Breast epithelium (tissue), 4 donors: ENCODE data around the gene SSH2. TPM values are rescaled to one million over a fixed set of nuclear protein-coding genes. Genes with fewer than 3 reads are reported as not detected.

Experiments used
- DNase-seq, 2 donors: peaks; one replicate each; pipeline ENCODE4 v3.0.0-alpha.2; 2019; ENCODE audit warnings: low spot score in 2 of 2
- H3K27ac ChIP-seq, 2 donors: fragments of 200-600 bp; sonication (generic) in 1 of 2; one replicate each; pipeline ENCODE4 v1.5.1; 2016 to 2019; ENCODE audit warnings: mild to moderate bottlenecking in 1 of 2
- H3K27me3 ChIP-seq, 2 donors: fragments of 200-600 bp; sonication (generic) in 1 of 2; one replicate each; pipeline versions ENCODE4 v1.5.1 to v1.6.0; 2017 to 2019; ENCODE audit warnings: control low read depth in 1 of 2, mild to moderate bottlenecking in 1 of 2
- H3K36me3 ChIP-seq: fragments of 200-600 bp; one replicate; pipeline ENCODE4 v1.5.1; 2019
- H3K4me1 ChIP-seq, 2 donors: fragments of 200-600 bp; sonication (generic); one replicate each; pipeline ENCODE4 v1.5.1; 2016 to 2019; ENCODE audit warnings: control low read depth in 1 of 2
- H3K4me3 ChIP-seq, 3 donors: fragments of 200-600 bp; sonication (generic); 1 replicate in 2 of 3; 2 replicates in 1 of 3; pipeline ENCODE4 v1.5.1; 2016 to 2019; ENCODE audit warnings: mild to moderate bottlenecking in 3 of 3, moderate library complexity in 2 of 3
- H3K9me3 ChIP-seq, 2 donors: fragments of 200-600 bp; sonication (generic) in 1 of 2; one replicate each; pipeline ENCODE4 v1.5.1; 2016 to 2019; ENCODE audit warnings: control low read depth in 1 of 2
- POLR2A ChIP-seq: fragments of 450-650 bp; IDR thresholded peaks from one replicate; pipeline ENCODE4 v1.6.1; 2016; ENCODE audit warnings: antibody characterized with exemption, mild to moderate bottlenecking, moderate library complexity
- POLR2AphosphoS5 ChIP-seq, 3 donors: sonication (generic); formaldehyde crosslinking; IDR thresholded peaks; one replicate each; pipeline ENCODE4 v1.6.1; 2017; ENCODE audit warnings: antibody characterized with exemption in 3 of 3
- intact Hi-C: fragments of 100-400 bp; cut with DNase I; formaldehyde crosslinking; loops from one replicate; pipeline ENCODE4 v1.15.1; 2023; ENCODE audit warnings: low total_unique reads
- total RNA-seq, 3 donors: library from RNA; depleted of rRNA; stranded (reverse); fragments of >200 nt; gene quantifications; one replicate each; pipeline ENCODE4 v1.1.0, GENCODE V29; 2016
- TF ChIP-seq, protein P1 (sequence below), 3 donors: fragments of 450-650 bp; IDR thresholded peaks; one replicate each; pipeline ENCODE4 v1.5.1; 2016 to 2017; ENCODE audit warnings: antibody characterized with exemption in 3 of 3, mild to moderate bottlenecking in 3 of 3, moderate library complexity in 3 of 3

SSH2 gene
- total RNA-seq, 3 donors from 2014 or later, result 23.0 to 64.2 (median 25.9) TPM

GRCh38 chr17:29802246-29802645, 127.8 kb downstream of the SSH2 start:
- Histone ChIP-seq H3K4me1 (no peaks in the 10 kb centered on the region), H3K36me3 (no peaks in the 10 kb centered on the region), H3K9me3 (no peaks in the 10 kb centered on the region), H3K27ac (no peak overlapping the region), H3K27me3 (no peaks in the 10 kb centered on the region), H3K4me3 (no peak overlapping the region)
- intact Hi-C loops, result no loop called here
- no peak for DNase-seq
- TF ChIP-seq POLR2A, result no peak
- TF ChIP-seq POLR2AphosphoS5 (IDR thresholded peaks at IDR 0.05), result no peak
- TF ChIP-seq, protein P1, sequence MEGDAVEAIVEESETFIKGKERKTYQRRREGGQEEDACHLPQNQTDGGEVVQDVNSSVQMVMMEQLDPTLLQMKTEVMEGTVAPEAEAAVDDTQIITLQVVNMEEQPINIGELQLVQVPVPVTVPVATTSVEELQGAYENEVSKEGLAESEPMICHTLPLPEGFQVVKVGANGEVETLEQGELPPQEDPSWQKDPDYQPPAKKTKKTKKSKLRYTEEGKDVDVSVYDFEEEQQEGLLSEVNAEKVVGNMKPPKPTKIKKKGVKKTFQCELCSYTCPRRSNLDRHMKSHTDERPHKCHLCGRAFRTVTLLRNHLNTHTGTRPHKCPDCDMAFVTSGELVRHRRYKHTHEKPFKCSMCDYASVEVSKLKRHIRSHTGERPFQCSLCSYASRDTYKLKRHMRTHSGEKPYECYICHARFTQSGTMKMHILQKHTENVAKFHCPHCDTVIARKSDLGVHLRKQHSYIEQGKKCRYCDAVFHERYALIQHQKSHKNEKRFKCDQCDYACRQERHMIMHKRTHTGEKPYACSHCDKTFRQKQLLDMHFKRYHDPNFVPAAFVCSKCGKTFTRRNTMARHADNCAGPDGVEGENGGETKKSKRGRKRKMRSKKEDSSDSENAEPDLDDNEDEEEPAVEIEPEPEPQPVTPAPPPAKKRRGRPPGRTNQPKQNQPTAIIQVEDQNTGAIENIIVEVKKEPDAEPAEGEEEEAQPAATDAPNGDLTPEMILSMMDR (IDR thresholded peaks at IDR 0.05), result no peak

DNA sequence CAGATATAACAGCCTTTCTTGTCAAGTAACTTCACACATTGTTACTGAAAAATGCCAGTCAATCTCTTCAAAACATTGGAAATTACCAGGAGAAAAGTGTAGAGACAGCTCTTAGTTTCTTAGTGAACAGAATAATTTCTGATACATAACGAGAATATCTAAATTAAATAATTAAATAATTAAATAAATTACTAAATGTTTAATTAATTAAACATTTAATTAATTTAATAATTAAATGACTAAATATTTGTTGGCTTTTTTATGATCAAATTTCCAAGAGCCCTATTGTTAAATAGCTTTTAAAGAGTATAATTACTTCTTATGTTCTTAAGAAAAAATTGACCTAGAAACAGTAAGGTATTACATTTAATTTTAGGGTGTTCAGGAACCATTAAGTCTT, 129.6 kb downstream of the SSH2 start:
- Histone ChIP-seq H3K27ac (no peak overlapping the region), H3K36me3 (no peaks in the 10 kb centered on the region), H3K9me3 (no peaks in the 10 kb centered on the region), H3K4me1 (no peaks in the 10 kb centered on the region), H3K27me3 (no peaks in the 10 kb centered on the region), H3K4me3 (no peak overlapping the region)
- TF ChIP-seq, protein P1 (IDR thresholded peaks at IDR 0.05), result no peak
- no peak for TF ChIP-seq POLR2AphosphoS5 (IDR thresholded peaks at IDR 0.05)
- no peak for TF ChIP-seq POLR2A
- intact Hi-C loops, result no loop called here
- no peak for DNase-seq

- H3K4me3 ChIP-seq, result no peak overlapping the region
- intact Hi-C loops, result no loop called here
Observed at GRCh38 chr17:29796652-29797051, 133.4 kb downstream of the SSH2 start.

DNA sequence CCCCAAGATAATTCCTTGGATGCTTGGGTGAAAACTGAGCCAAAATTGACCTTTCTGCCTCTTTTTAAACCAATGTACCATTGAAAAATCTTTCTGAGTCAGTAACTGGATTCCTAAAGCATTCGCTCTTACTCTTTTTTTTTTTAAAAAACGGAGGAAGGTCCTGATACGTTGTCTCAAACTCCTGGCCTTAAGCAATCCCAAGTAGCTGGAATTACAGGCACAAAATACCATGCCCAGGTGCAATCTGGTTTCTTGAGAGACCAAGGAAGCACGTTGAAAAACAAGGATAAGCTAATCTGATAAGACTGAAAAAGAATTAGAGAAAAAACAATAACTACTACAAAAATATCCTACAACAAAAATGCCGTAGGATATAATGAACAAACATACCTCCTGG, 136.5 kb downstream of the SSH2 start:
- H3K9me3 ChIP-seq, result no peaks in the 10 kb centered on the region
- no peak overlapping the region for H3K27ac ChIP-seq
- H3K27me3 ChIP-seq, result no peaks in the 10 kb centered on the region
- intact Hi-C loops, result no loop called here
- no peak for DNase-seq
- TF ChIP-seq, protein P1 (IDR thresholded peaks at IDR 0.05), result no peak
- TF ChIP-seq POLR2A (no peak), POLR2AphosphoS5 (IDR thresholded peaks at IDR 0.05) (no peak)
- H3K36me3 ChIP-seq, result no peaks in the 10 kb centered on the region
- H3K4me1 ChIP-seq, result no peaks in the 10 kb centered on the region
- H3K4me3 ChIP-seq, result no peak overlapping the region

More at GRCh38 chr17:29796652-29797051, 133.4 kb downstream of the SSH2 start:
- Histone ChIP-seq H3K9me3 (no peaks in the 10 kb centered on the region), H3K27me3 (no peaks in the 10 kb centered on the region), H3K27ac (no peak overlapping the region), H3K36me3 (no peaks in the 10 kb centered on the region), H3K4me1 (no peaks in the 10 kb centered on the region)
- TF ChIP-seq POLR2AphosphoS5 (IDR thresholded peaks at IDR 0.05), result no peak
- TF ChIP-seq, protein P1 (IDR thresholded peaks at IDR 0.05), result no peak
- no peak for TF ChIP-seq POLR2A
- no peak for DNase-seq

DNA sequence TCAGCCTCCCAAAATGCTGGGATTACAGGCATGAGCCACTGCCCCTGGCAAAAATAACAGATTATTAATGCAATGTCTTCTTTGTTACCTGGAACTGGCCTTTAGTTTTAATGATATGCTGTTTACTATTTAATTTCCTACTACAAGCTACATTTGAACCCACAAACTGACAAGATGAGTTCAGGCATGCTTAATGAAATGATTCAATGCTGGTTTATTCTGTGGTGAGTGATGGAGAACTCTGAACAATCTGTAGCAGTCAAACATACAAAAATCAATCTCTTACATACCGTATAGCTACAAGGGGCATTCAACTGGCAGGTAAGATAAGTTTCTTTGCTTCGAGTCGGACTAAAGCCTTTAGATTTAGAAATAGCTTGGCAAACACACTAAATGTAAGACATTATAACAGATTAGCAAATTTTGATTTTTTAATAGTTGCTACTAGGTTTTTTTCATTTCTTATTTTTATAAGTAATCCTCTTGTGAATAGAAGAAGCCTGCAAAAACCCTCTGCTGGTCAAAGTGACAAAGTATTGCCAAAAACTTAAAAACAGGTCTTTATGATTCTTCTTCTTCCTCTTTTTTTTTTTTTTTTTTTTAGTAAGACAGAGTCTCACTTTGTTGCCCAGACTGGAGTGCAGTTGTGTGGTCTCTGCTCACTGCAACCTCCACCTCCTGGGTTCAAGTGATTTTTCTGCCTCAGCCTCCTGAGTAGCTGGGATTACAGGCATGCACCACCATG, 138.5 kb downstream of the SSH2 start:
- intact Hi-C loops, result no loop called here
- Histone ChIP-seq H3K4me1 (no peaks in the 10 kb centered on the region), H3K4me3 (no peak overlapping the region), H3K27me3 (no peaks in the 10 kb centered on the region), H3K36me3 (no peaks in the 10 kb centered on the region), H3K9me3 (no peaks in the 10 kb centered on the region), H3K27ac (no peak overlapping the region)
- no peak for DNase-seq
- no peak for TF ChIP-seq POLR2A
